ENCODE results near the gene KLHL40.

The KLHL40 gene

GRCh38 chr3:42734263-42734860 lies 49.0 kb downstream of the KLHL40 start:
- no peak overlapping the region for H3K4me3 ChIP-seq (ENCODE audit: low read depth, low read length)
- no peak for TF ChIP-seq CTCF (IDR thresholded peaks at IDR 0.05; ENCODE audit: borderline replicate concordance, insufficient read depth, low read depth, low read length)

DNA sequence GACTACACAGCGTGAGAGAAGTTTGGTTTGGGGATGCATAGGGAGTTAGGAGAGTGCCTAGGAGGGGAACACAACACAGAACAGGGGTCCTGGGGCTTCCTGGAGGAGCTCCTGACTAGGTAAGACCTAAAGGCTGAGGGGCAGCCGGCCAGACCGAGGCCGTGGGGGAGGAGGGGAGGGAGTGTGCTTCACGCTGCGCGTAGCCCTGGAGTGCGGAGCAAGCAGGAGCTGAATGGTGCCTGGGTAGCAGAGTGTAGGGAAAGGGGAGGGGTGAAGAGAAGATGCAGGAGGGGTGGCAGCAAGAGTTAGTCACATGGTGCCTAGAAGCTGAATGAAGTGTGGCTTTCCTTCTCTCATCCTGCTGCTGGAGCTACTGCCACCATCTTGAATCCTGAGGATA lies 49.7 kb downstream of the KLHL40 start:
- TF ChIP-seq CTCF (IDR thresholded peaks at IDR 0.05; ENCODE audit: borderline replicate concordance, insufficient read depth, low read depth, low read length), result no peak
- H3K4me3 ChIP-seq (ENCODE audit: low read depth, low read length), result no peak overlapping the region

GRCh38 chr3:42735615-42736014 lies 50.3 kb downstream of the KLHL40 start:
- TF ChIP-seq CTCF (IDR thresholded peaks at IDR 0.05; ENCODE audit: borderline replicate concordance, insufficient read depth, low read depth, low read length), result no peak
- no peak overlapping the region for H3K4me3 ChIP-seq (ENCODE audit: low read depth, low read length)

- no peak for TF ChIP-seq CTCF (IDR thresholded peaks at IDR 0.05; ENCODE audit: borderline replicate concordance, insufficient read depth, low read depth, low read length)
- no peak overlapping the region for H3K4me3 ChIP-seq (ENCODE audit: low read depth, low read length)
Measured at GRCh38 chr3:42736081-42736480, 50.7 kb downstream of the KLHL40 start.

GRCh38 chr3:42736531-42736930 lies 51.2 kb downstream of the KLHL40 start:
- no peak overlapping the region for H3K4me3 ChIP-seq (ENCODE audit: low read depth, low read length)
- TF ChIP-seq CTCF (IDR thresholded peaks at IDR 0.05; ENCODE audit: borderline replicate concordance, insufficient read depth, low read depth, low read length), result no peak

GRCh38 chr3:42739401-42740158 lies 54.2 kb downstream of the KLHL40 start:
- no peak for TF ChIP-seq CTCF (IDR thresholded peaks at IDR 0.05; ENCODE audit: borderline replicate concordance, insufficient read depth, low read depth, low read length)
- no peak overlapping the region for H3K4me3 ChIP-seq (ENCODE audit: low read depth, low read length)

GRCh38 chr3:42741796-42742195 lies 56.5 kb downstream of the KLHL40 start:
- no peak for TF ChIP-seq CTCF (IDR thresholded peaks at IDR 0.05; ENCODE audit: borderline replicate concordance, insufficient read depth, low read depth, low read length)
- no peak overlapping the region for H3K4me3 ChIP-seq (ENCODE audit: low read depth, low read length)

Measured in GM12875 (cell line).